HG03520 (cell line): Measurements from ENCODE around the gene SPAG16.

ENCODE experiments used
- ATAC-seq: cut with Tn5 transposase; IDR thresholded peaks from one replicate; pipeline ENCODE4 v1.9.1; 2021; ENCODE audit warnings: mild to moderate bottlenecking, moderate library complexity; ENCODE audit not compliant: unreplicated experiment

The SPAG16 gene

DNA sequence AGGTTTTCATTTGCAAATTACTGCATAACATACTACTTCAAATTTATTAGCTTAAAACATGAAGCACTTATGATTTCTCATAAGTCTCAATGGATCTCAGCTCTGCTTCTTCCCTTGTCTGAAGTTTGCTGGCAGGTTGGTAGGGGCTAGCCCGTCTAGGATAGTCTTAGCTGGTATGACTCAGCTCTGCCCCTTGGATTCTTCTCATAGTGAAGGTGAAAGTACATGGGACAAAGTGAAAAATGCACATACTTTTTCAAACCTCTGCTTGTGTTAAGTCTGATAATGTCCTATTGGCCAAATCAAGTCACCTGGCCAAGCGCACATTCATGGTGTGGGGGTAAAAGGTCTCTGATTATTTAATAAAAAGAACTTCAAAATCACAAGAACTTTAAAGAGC, 941.8 kb downstream of the SPAG16 start:
- no peak for ATAC-seq

DNA sequence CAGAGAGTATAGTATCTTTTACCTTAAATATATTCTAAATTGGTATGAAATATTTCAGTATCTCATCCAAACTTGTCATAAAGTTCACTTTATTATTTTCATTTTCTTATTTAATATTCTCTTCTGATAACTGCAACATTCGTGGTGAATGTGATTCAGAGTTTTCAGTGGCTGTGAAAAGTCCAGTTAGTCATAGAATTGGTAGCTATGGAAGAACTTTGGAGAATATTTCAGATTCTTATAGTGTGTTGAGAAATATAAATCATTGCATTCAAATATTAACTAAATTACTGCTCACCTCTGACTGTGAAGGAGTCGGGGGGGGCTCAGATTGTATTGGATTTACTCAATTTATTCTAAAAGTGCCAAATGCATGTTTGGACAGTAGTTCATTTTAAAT, 948.0 kb downstream of the SPAG16 start:
- no peak for ATAC-seq

DNA sequence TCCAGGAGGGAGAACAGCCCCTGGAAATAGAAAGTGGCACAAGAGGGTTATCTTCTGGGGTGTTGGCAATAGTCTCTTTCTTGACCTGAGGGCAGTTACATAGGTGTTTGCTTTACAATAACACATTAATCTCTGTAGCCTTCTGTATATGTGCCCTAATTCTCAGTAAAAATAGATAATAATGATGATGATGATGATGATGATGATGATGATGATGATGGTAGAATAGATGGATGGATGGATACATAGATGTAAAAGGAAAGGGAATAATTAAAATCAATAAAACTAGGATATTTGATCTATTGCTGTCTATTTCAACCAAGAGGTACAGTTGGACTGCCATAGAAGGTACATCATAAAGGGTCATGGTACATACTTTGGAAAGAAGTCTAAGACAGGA, 948.9 kb downstream of the SPAG16 start:
- ATAC-seq, result no peak

DNA sequence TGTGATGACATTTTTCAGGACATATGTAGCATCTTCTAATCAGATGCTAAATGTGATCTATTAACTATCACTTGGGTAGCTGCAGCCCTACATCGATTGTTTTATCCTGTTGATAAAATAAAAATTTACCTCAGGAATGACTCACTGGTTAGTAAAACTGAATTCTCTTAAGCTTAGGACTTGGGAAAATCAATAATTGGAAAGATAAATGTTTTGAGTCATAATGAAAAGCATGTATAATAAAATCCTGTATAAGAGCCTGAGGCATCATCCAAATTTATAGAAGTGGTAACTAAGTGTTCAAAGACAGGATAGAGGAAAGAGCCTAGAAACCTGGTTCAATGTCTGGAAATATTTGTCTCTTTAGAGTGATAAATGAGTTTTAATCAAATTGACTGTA, 958.5 kb downstream of the SPAG16 start:
- no peak for ATAC-seq

DNA sequence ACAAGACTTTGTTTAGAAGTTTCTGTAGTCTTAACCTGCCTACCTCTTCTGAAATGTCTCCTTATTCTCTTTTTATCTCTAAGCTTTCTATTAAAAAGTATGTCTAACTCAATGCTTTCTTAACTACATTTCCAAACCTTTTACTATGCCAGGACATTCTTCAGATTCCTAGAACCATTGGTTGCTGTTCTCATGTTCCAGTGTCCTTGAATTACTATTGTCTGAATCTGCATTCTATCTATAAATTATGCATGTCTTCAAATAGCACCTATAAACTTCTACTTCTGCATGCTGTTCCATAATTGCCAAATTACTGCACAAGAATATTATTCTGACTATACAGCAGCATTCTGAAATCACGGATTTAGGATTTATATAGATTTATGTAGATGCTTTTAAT, 960.6 kb downstream of the SPAG16 start:
- ATAC-seq, result no peak

DNA sequence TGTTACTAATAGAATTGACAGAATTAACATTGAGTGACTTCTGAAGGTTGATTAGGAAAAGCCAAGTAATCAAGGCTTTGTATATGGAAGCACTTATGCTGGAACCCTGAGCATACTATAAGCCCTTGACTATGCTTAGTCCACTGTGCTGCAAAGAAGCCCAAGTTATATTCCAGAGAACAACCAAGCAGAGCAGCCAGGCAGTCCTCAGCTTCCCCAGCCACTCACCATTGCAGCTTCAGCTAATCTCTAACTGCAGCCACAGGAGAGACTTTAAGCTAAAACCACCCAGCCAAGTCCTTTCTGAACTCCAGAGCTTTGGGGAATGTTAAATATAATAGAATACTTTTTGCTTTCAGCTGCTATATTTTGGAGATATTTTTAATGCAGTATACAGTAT, 962.2 kb downstream of the SPAG16 start:
- ATAC-seq, result no peak

DNA sequence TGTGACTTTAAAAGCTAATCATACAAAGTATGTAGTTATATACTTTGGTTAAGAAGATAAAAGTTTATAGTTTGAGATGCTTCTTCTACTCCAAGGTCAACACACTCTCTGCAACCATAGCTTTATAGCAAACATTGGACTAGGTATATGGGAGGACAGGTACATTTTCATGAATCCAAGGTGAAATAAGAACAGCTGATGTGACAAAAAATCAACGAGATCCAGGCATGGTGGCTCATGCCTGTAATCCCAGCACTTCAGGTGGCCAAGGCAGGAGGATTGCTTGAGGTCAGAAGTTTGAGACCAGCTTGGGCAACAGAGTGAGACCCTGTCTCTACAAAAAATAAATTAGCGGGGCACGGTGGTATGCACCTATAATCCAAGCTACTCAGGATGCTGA, 963.3 kb downstream of the SPAG16 start:
- no peak for ATAC-seq

DNA sequence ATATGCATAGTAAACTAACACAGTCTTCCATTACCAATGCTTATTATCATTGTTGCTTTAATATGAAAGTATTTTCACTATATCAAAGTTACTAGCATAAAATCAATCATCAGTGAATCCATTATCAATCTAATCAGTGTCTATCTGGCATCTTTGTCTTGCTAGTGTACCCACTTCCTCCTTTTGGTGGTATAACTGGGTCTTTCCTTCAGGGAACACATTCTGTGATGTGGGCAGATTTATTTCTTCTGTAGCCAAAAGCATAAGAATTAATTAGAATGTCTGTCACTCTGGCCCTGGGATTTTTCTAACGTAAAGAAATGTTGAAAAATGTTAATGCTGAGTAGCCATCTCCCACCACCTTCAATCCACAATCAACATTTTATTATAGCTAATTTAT, 970.8 kb downstream of the SPAG16 start:
- no peak for ATAC-seq

DNA sequence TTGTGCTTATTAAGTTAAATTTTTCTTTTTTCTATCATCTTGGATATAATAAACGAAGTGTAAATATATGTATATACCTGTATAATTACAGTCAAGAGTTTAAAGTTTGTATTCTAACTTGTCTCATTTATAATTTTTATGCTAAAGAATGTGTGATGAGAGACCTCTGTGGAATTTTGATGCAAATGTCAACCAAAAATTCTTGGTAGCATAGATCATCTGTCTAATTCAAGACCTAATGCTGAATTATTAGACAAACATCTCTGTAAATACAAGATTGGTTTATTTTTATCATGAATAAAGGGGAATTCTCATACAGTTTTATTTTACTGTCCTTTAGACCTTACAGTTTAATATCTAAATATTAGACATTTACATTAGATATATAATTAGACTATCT, 977.4 kb downstream of the SPAG16 start:
- ATAC-seq, result no peak

DNA sequence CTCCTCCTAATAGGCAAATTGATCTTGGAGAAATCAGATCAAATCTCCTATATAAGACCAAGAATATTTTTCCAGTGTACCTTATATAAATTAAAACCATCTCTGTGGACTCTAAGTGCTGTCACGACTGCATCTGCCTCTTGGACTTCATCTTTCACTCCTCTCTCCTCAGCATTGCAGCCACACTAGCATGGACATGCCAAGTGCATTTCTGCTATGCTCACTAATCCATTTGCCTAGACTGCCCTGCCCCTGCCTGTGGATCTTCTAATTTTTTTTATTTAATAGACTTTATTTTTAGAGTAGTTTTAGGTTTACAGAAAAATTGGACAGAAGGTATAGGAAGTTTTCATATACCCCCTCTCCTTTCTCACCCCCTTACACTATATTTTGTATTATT, 979.9 kb downstream of the SPAG16 start:
- no peak for ATAC-seq

DNA sequence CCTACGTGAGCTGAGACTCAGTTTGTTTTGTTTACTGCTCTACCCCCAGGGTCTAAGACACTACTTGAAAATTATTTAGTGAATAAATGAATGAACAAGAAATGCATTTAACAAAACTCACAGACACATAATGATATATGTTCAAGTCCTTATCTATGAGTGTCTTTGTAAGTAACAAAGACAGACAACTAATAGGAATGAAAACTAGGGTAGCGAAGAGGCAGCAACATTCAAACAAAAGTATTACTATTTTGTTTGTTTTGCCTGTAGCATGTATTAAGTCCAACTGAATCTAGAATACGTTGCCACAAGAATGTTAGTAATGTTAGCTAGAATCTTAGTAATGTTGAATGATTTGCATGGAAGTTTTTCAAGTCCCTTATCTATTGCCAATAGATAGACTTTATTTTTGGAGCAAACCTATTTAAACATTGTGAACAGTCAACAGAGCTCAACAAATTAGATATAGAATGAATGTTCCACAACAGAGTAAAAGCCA, 981.8 kb downstream of the SPAG16 start:
- ATAC-seq, result no peak

DNA sequence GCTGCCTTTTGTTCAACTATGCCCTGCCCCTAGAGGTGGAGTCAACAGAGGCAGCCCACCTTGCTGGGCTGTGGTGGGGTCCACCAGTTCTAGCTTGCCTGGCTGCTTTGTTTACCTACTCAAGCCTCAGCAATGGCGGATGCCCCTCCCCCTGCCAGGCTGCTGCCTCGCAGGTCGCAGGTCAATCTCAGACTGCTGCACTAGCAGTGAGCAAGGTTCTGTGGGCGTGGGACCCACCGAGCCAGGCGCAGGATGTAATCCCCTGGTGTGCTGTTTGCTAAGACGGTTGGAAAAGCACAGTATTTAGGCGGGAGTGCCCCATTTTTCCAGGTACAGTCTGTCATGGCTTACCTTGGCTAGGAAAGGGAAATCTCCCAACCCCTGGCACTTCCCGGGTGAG, 993.6 kb downstream of the SPAG16 start:
- ATAC-seq, result no peak

DNA sequence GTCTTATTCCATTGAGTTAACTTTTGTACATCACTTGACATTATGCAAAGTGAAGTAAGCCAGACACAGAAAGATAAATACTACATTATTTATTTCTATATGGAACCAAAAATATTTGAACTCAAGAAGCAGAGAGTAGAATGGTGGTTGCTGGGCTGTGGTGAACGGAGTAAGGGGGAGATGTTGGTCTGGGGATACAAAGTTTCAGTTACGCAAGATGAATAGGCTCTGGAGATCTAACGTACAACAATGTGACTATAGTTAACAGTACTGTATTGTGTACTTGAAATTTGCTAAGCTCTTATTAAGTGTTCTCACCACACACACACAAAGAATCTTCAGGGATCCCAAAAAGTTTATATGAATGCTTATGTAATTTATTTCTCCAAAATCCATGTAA, 1001.7 kb downstream of the SPAG16 start:
- no peak for ATAC-seq

DNA sequence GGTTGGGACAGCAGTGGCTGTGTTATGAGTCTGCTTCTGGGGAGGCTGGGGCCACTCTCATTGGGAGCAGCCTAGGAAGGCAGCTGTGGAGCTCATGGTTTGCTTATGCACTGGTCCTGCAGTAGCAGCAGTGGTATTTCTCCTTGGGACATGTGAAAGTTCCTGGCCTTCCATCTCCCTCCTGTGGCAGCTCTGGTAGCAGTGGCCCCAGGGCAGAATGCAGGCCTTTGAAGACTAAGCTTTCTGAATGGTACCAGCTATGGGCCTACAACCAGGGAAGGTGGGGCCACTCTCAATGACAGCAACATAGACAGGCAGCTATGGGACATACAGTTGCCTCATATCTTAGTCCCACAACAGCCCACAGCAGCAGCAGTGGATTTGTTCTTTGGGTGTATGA, 1009.3 kb downstream of the SPAG16 start:
- no peak for ATAC-seq

DNA sequence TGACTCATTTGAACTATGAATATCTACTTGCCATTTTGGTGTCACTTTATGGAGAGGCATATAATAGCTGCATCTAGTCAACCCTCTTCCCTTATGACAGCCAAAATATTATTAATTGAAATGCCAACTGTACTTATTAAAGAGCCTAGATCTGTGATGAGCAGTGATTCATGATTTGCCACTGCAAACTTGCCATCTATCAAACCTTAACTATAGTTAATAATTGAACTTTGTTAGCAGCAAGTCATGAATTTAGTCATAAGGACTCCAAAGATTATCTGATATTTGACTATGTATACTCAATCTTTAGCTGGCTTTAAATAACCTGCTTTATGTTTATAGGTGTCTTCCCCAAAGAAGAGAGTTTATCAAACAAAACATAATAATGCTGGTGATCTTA, 1010.2 kb downstream of the SPAG16 start:
- ATAC-seq, result no peak

DNA sequence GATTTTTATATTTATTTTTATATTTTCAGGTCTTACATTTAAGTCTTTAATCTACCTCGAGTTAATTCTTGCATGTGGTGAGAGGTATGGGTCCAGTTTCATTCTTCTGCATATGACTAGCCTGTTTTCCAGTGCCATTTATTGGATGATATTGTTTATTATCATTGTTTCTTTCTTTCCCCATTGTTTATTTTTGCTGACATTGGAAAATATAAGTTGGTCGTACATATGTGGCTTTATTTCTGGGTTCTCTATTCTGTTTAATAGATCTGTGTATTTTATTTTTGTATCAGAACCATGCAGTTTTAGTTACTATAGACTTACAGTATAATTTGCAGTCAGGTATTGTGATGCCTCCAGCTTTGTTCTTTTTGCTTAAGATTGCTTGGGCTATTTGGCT, 1013.2 kb downstream of the SPAG16 start:
- ATAC-seq, result no peak

DNA sequence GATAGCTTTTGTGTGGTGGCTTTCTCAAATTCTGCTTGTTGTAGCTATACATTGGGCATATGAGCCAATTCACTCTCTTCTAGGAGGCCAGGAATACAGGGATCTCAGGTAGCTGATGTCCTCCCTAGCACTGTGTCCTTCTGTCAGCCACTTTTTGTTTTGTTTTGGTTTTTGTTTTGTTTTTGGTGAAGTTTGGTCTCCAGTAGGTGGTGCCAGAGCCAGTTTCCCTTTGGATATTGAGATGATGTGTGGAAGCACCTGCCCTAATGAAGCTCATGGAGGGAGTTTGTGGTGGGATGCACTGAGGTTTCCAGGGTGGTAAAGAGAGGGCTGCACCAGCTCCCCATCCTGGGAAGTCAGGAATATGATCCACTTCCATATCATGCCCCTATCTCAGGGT, 1026.1 kb downstream of the SPAG16 start:
- ATAC-seq, result peak; percentile 70

DNA sequence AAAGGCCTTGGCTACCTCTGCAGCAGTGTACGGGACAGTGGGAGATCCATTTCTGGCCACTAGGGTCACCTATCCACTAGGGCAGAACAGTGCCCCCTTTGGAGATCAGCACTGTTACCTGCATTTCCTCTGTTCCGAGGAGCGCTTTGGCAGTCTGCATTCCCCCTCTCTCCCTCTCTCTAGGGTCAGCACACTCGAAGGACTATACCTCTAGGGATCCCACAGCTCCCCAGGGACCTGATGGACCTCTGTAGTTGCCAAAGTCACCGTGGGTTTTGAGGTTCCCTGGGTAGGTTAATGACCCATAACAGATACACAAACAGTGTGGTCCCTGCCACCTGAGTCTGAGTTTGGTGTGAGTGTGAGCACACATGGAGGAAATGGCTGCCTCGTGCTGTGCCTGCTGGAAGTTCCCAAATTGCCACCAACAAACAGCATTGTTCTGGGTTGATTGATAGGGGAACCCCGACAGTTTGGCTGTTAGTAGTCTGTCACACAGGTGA, 1026.8 kb downstream of the SPAG16 start:
- peak; percentile 62 for ATAC-seq

DNA sequence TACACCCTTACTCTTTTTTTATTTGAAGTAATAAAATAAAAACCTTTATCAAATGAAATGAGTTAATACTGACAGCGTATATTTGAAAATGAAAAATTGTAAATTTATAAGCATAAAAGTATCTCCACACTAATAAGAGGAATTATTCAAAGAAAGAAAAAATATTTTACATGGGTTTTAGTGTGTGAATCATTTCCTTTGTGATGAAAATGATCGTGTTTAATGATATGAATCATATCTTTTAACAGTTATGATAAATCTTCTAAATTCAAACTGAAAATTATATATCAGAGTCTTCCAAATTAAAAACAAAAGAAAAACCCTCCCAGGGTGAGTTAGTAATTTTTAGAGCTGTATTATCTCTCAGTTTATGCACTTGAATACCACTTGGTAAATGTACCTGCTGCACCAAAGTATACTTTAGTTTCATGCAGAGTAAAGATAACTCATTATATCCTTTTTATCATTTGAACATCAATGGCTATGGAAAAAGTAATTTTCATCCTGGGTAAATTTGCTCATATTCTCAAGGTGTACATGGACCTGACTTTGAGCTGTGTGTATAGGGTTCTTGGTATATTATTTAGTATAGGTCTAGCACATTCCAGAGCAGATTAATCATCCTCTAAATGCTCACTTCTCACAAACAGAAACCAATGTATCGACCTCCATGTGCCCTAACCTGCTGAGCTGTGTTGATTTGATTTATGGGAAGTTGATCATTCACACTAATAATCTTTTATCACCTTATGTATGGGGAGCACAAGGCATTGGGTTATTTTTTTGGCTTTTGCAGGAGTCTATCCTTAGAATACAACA, 1027.9 kb downstream of the SPAG16 start:
- no peak for ATAC-seq

DNA sequence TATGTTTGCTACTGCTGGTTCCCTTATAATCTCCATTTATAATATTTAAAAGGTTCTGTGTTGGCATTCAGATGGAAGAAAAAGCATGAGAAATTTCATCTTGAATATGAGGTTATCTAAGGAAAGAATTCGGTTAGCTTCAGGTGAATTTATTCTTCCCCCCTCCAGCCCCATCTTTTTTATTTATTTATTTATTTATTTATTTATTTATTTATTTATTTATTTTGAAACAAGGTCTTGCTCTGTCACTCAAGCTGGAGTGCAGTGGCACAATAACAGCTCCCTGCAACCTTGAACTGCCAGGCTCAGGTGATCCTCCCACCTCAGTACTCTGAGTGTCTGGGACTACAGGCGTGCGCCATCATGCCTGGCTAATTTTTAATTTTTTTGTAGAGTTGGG, 1031.1 kb downstream of the SPAG16 start:
- ATAC-seq, result no peak

DNA sequence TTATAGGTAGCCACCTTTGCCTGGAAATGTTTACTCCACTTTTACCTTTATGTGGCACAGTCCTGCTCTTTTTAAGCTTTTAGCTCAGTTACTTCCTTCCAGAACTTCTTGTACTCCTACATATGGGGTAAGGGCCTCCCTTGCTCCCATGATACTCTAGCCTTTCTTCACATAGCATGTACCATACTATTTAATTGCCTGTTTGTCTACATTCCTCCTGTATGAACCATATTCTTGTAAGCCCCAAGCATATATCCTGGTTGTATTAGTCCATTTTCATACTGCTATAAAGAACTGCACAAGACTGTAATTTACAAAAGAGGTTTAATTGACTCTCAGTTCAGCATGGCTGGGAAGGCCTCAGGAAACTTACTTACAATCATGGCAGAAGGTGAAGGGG, 1035.9 kb downstream of the SPAG16 start:
- ATAC-seq, result no peak

DNA sequence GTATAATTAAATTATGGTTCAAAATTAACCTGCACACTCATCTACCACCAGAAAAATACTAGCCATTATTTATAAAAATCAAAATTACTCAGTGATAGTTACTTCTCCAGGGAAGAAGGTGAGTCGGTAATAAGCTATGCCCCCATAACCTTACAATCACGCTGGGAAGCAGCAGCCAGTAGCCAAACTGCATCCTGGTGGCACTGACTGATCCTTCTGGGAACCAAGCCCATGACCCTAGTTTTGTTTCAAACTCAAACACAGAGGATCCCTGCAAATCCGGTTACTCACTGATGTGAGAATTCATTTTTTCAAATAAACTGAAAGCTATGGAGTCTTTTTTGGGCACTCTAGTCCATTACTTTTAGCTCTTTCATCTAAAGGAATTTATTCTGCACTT, 1038.4 kb downstream of the SPAG16 start:
- ATAC-seq, result no peak

DNA sequence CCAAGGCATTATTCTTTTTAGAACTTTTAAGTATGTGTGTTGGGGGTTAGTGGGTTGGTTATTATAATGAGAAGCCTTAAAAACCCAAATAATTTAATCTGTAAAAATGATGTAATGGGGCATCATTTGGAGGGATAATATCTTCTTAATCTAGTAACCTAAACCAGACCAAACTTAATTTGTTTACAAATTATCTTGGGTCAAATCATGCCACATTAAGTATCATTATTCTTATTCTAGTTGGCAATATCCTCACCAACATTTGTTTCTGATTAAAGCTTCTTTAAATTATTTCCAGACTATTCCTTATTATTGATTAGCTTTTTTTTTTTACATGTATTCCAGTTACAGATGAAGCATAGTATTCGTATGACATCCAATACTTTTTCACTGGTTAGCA, 1041.1 kb downstream of the SPAG16 start:
- ATAC-seq, result no peak
